8988T (cell line): Measurements from ENCODE around the gene HS3ST2.
A peak's percentile ranks its signal among the peaks of the same experiment; 100 is the strongest.
"Not testable (repeated sequence)": the region's sequence is repeated elsewhere in the genome, so short reads cannot be mapped to it uniquely, and the experiment has no call there.

Experiments
- DNase-seq: peaks from one replicate; pipeline ENCODE4 v3.0.0; 2011

HS3ST2 gene

GRCh38 chr16:22885951-22886350, 72.0 kb downstream of the HS3ST2 start:
- no peak for DNase-seq

- DNase-seq = no peak
These were observed 73.0 kb downstream of the HS3ST2 start for GRCh38 chr16:22886927-22887326.

- no peak for DNase-seq
These were observed 73.5 kb downstream of the HS3ST2 start for GRCh38 chr16:22887445-22887844.

DNA sequence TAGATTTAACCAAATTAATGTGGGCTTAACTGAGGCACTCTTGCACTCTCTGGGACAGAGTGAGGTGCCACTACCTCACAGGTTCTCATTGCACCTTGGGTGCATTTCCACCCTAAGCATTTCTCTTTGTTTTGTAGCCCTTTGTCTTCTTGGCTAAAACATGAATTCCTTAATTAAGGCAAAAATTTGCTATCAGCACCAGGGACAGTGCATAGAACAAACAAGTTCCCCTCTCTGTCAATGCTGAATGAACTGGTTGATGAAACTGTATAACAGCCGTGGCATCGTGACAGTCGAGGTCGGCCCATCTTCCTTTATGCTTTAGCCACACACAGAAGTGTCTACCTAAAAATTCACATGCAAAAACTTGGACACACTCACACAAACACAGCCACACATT, 74.8 kb downstream of the HS3ST2 start:
- DNase-seq = no peak

DNA sequence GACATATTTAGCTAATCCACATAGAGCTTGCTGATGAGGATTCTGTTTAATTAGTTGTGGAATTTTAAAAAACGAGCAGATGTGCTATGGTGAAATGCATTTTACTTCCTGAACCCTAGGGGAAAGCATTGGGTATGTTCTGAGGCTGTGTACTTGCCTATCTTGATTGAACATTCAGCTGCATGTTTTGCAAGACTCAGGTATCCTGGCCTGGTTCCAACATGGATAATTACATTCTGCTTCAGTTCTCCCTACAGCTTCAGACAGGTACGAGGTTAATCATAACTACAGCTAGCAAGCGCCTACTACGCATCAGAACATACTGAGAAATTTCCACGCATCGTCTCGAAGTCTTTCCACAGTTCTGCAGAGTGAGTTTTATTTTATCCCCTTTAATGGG, 77.0 kb downstream of the HS3ST2 start:
- no peak for DNase-seq

GRCh38 chr16:22897184-22897583, 83.2 kb downstream of the HS3ST2 start:
- no peak for DNase-seq

DNA sequence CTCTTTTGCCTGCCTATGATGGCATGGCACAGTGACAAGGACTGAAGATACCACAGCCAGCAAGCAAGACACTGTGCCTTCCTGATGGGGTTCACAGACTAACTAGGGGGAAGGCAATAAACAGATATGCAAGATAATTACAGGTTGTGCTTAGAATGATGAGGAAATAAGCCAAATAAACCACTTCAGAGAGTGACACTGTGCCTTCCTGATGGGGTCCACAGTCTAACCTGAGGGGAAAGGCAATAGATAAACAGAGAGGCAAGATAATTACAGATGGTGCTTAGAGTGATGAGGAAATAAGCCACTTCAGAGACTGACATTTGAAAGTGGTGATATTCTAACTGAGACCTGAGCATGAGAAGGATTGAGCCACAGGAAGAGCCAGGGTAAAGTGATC, 84.2 kb downstream of the HS3ST2 start:
- no peak for DNase-seq

GRCh38 chr16:22898874-22899348, 84.9 kb downstream of the HS3ST2 start:
- DNase-seq = peak; percentile 11

GRCh38 chr16:22899567-22899966, 85.6 kb downstream of the HS3ST2 start:
- DNase-seq = not testable (repeated sequence)

- no peak for DNase-seq
These were observed 86.9 kb downstream of the HS3ST2 start for GRCh38 chr16:22900863-22901262.

GRCh38 chr16:22901563-22901962, 87.6 kb downstream of the HS3ST2 start:
- no peak for DNase-seq

GRCh38 chr16:22903716-22904115, 89.8 kb downstream of the HS3ST2 start:
- DNase-seq = no peak

DNA sequence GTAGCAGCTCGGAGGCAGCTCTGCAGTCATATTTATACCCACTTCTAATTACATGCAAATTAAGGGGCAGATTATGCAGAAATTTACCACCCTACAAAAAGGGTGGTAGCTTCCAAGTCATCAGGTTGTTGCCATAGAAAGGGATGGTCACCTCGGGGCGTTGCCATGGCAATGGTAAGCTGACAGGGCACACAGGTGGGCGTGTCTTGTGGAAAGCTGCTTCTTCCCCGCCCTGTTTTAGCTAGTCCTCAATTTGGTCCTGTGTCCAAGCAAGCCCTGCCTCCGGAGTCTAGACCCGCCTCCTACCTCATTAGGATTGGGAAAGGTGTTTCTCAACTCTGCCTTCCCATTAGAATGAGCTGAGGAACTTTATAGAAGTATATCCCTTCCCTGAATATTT, 98.7 kb downstream of the HS3ST2 start:
- no peak for DNase-seq

- DNase-seq = no peak
These were observed 101.0 kb downstream of the HS3ST2 start for GRCh38 chr16:22915003-22915402.

GRCh38 chr16:22923491-22923890, 109.5 kb downstream of the HS3ST2 start:
- DNase-seq = no peak

DNA sequence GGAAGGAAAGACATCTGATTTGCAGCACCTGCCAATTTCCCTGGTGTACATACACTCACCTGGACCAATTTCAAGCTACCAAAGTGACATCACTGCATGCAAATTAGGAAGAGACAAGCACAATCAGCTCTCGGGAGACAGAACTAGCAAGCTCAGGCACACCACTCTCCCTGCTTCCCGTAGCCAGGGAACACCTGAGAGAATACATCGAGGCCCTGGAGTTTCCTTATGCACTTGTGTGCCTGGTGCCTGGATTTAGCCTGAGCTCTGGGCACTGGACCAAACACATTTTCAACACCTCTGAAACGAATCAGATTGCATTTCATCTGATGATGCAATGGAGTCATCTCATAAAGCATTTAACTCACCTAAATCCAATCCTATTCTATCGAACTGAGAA, 110.5 kb downstream of the HS3ST2 start:
- no peak for DNase-seq

DNA sequence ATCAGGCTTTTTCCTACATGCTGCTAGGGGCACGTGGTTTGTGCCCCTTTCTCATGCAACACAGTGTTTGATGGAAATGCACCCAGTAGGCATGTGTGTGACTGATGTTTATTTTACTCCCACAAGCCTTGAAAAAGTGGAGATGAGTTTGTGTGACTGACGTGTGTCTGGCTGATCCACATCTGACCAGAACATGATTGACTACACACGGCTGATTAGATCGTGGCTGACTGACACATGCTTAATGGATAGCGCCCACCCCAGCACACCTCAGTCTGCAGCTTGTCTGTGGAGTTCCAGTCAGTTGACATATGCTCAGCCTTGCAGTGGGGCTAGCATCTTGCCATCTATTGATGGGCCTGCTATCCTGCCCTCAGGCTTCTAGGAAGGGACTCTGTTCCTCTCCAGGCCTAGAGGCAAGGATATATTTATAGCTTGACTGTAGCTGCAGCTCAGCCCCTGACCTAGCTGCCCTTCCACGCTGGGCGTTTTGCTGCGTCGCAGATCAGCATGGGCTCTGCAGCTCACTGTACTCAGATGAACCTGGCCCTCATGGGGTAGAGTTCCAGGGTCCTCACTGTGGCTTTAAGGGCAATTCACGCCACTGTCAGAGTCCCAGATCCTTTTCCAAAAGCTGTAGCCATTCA, 112.3 kb downstream of the HS3ST2 start:
- no peak for DNase-seq

GRCh38 chr16:22927306-22927705, 113.3 kb downstream of the HS3ST2 start:
- no peak for DNase-seq

DNA sequence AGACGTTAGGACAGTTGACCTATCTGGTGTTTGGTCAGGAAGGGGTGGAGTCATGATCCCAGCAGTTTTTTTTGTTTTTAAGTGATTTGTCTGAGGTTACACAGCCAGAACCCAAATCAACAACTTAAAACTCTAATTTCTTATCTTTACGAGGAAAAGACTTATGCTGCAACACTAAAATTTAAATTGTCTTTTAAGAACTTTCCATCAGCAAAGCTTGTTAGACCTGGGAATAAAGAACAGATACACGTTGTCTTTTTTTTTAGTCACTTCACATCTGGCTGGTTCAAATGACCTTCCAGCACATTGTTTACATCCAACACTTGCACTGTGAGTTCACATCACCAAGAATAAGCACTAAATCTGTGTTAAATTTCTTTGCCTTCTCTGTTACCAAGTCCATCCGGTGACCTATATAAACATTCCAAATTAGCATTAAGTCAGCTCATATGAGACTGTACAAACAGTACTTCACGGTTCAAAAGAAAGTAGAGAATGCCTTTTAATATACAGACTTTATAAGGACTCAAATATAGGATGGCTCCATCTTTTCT, 115.0 kb downstream of the HS3ST2 start:
- no peak for DNase-seq

GRCh38 chr16:22929461-22929860, 115.5 kb downstream of the HS3ST2 start:
- DNase-seq = no peak

DNA sequence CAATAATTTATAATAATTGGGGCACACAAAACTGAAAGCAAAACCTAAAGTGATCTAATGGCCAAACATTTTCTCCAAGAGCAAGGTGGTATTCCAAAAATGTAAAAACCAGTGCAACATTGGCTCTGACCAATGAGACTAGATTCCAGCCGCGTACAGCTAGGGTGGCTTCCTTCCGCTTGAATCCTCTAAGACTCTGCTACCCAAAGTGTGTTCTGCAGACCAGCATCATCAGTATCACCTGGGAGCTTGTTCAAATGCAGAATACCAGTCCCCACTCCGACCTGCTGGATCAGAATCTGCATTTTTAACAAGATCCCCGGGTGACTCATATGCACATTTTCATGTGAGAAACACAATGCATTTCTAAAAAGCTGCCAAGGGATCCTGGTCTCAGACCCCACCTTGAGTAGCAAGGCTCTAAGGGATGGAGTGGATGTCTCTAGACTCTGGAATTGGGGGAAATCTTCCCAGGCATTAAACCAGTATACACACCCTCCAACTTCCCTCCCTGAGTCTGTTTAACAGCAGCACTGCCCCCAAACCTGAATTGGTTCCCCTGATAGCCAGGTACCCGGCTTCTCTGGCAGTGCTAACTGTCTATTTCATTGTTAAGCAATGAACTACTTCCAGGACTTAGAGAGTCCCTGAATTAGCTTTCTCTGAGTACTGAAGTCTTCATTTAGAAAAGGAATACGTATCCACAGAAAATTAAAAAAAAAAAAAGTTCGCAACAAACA, 118.2 kb downstream of the HS3ST2 start:
- DNase-seq = no peak

GRCh38 chr16:22933173-22933572, 119.2 kb downstream of the HS3ST2 start:
- DNase-seq = no peak

DNA sequence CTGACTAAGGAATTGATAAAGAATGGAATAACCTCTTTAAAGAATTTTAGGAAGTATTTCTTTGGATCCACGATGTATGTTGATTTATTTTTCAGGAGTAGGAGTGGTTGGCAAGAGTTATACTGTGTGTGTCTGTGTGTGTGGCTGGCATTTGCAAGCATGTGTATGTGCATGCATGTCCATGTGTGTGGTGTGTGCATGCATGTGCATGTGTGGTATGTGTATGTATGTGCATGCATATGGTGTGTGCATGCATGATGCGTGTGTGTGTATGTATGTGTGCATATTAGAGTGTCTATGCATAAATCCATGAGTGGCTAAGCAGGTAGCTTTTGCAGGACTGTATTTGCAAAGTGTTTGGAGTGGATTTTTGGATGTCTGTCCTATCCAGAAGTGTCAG, 120.8 kb downstream of the HS3ST2 start:
- no peak for DNase-seq

DNA sequence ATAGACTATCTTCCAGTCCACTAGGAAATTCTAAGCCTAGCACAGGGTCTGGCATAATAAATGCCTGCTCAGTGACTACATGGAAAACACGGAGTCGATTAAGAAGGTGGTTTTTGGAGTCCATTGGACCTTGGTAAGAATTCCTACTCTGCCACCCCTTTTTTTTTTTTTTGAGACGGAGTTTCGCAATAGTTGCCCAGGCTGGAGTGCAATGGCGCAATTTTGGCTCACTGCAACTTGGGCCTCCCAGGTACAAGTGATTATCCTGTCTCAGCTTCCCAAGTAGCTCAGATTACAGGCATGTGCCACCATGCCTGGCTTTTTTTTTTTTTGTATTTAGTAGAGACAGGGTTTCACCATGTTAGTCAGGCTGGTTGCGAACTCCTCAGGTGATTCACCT, 123.2 kb downstream of the HS3ST2 start:
- DNase-seq = no peak
